ENCODE measurements around the gene CACNB3.

CACNB3 gene

DNA sequence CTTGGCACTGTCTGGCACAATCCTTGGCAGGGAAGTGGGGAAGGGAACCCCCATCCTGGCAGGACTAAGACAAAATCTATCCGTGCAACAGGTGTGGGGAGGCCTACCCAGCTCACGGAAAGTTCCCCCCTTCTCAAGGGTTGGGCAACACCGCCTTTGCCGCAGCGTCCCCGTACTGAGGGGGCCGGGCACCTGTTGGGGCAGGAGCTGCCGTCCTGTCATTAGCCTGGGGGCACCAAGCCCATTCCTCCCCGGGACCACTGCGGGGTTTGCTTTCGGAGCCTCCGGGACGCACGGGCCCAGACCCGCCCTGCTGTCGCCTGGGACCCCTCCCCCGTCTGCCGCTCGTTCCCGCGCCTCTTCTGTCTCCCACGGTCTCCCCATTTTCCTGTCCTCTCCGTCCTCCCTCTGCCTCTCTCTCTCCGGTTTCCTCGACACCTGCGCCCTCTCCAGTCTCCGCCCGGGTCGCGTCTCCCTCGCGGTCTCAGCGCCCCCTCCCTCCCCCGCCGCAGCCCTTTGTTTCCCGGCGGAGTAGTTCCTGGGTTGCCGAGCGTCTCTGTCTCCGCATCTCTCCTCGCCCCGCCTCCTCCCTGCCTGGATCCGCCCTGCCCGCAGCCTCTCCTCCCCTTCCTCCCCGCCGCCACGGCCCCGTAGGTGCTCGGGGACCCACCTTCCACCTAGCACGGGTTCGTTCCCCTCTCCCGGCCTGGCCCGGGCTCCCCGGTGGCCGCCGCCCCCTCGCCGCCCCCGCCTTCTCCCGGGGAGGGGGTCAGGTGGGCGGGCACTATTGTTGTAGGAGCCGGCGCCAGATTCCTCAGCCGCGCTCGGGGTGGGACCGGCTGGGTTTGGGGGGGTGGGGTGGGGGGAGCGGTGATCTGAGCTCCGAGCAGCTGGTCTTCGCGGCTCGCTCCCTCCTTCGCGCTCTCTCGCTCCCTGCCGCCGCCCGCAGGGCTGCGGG is at the start of gene CACNB3:
TSS of gene CACNB3 (plus strand) at position 624 of the 958 bp plus-strand sequence. CDS start 434 bp downstream, outside the sequence.
- peak; percentile 84 for DNase-seq (ENCODE audit: low spot score)

- DNase-seq (ENCODE audit: low spot score), result no peak
These were observed 49.6 kb upstream of the CACNB3 start for GRCh38 chr12:48768736-48769135.

DNA sequence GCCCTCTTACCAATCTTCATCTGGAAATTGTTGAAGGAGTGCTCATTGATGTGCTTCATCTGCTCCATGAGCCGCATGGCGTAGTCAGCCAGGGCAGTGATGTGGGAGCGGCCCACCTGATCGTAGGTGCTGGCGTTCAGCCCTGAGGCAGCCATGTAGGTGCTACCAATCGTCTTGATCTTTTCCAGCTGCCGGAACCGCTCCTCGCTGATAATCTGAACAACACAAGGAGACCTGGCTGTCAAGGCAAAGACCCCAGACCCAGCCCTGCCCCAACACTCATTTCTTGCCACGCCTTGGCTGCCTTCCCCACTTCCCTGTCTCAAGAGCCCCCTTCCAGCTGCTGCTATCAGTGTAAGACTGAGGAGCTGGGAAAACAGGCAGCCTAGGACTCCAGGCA is 47.5 kb upstream of the CACNB3 start:
- DNase-seq (ENCODE audit: low spot score), result no peak

GRCh38 chr12:48771588-48772112 is 46.6 kb upstream of the CACNB3 start:
- DNase-seq (ENCODE audit: low spot score), result no peak

DNA sequence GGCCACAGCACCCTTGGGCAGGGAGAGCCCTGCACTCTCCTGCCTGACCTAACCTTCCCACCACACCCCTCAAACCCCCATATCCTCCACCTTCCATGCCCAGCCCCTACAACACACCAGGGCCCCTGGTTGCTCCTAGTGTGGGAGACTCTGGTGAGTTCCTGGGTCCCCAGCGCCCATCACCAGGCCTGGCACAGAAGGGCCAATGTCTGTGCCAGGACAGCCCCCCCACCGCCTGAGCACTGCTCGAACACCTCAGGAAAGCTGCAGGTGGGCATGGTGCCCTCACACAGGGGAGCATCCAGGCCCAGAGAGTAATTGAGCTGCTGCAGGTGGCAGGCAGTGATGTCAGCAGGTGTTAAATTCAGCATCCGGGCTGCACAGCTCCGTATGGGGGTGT is 44.6 kb upstream of the CACNB3 start:
- no peak for DNase-seq (ENCODE audit: low spot score)

- no peak for DNase-seq (ENCODE audit: low spot score)
These were observed 43.8 kb upstream of the CACNB3 start for GRCh38 chr12:48774516-48774915.

DNA sequence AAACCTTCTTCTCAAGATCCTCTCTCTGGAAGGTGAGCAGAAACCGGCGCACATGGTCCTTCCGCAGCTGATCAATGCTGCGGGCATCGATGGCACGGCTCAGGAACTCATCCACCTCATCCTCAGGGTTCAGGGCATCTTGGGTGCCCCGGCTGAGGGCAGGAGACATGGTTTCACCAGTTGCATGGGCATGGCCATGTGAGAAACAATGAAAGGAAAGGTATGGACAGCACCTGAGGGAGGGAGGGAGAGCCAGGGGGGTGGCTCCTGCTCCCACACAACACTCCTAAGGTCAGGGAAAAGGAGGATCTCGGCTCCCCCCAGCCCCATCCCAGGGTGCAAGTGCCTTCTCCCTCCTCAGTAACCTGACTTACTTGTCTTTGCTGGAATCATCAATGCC is 43.0 kb upstream of the CACNB3 start:
- no peak for DNase-seq (ENCODE audit: low spot score)

DNA sequence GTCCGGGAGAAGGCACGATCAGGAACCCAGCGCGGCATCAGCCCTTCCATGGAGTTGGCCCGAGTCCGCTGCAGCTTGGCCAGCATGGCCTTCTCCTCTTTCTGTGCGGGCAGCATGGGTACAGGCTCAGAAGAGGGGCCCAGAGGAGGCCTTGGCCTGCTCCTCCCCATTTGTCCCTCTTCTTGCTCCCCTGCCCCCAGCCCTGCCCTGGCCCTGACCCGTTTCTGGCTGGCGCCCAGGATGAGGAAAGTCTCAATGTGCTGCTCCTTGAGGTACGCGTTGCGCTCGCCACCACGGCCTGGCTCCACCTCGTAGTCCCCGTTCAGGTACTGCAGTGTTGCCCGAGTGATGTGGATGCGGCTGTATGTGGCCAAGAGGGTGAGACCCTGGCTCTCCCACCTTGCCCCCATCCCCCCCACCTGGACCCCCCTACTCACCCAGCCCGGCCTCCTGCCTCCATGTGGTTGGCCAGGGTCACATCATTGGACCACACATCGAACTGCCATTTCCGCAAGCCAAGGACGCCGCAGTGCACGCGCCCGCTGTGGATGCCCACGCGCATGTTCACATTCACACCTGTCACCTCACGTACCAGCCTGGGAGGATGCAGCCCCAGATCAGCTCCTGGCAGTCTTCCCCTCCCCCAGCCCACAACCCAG is 42.2 kb upstream of the CACNB3 start:
- DNase-seq (ENCODE audit: low spot score), result no peak

DNA sequence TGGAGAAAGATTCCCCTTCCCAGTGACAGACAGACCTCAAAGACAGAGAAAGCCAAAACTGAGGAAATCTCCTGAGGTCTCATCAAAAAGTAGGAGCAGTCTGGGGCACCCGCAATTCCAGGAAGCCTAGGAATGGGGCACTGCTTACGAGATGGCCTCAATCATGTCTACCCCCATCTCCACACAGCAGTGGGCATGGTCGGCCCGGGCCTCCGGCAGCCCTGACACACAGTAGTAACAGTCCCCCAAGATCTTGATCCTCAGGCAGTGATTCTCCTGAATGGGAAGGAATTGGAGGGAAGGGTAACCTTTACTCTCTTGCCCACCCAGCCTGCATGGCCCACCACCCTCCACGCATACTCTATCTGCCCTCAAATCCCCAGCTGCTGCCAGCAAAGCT is 41.3 kb upstream of the CACNB3 start:
- DNase-seq (ENCODE audit: low spot score), result no peak

GRCh38 chr12:48777501-48778400 is 40.5 kb upstream of the CACNB3 start:
- DNase-seq (ENCODE audit: low spot score), result no peak

GRCh38 chr12:48779869-48780268 is 38.4 kb upstream of the CACNB3 start:
- no peak for DNase-seq (ENCODE audit: low spot score)

DNA sequence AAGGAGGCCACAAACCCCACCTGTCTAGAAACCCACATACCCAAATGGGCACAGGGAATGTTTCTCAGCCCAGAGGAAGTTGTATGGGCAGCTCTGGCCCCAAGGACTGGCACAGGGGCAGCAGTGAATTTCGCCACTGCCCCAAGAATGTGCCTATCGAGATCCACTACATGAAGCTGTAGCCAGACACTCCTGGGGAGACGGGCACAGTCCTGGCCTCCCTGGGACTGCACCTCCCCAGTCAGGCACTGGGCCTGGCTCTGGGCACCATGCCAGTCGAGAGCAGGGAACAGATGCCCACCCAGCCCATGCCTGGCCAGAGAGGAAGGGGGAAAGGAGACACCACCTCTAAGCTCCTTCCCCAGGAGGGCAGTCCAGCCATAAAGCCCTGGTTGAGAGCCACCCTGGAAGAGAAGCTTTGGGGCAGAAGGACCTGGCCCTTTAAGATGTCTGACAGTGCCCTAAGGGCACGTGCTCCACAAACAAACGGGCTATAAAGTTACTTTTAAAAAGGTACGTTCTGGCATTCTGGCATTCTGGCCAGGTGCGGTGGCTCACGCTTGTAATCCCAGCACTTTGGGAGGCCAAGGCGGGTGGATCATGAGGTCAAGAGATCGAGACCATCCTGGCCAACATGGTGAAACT is 37.8 kb upstream of the CACNB3 start:
- DNase-seq (ENCODE audit: low spot score), result no peak

DNA sequence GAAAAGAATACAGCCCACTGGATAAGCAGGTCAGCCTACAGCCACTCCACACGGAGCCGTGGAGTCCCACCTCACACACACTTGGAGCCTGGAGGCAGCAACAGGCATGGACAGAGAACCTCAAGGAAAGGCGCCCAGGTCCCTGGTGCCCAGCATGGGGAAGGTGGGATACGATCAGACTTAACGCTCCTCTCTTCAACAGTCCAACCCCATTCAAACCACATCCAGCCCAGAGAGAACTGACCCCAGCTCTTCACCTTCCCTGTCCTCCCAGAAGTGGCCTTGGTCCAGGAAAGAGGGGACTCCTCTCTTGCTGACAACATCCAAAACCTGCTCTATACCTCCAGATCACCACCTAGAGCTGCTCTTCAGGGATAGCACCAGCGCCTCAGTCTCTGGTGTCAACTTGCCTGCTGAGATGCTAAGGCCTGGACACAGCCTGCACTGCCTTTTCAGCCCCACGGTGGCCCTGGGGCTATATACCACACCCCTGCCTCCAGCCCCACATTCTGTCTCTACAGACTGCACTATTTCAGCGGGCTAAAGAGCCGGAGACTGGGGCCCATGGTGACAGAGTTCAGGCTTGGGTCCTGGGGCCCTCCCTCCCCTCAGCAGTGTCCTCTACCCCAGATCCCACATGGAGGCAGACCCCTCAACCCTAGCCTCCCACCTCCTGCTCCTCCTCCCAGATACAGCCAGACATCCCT is 36.4 kb upstream of the CACNB3 start:
- DNase-seq (ENCODE audit: low spot score), result no peak

DNA sequence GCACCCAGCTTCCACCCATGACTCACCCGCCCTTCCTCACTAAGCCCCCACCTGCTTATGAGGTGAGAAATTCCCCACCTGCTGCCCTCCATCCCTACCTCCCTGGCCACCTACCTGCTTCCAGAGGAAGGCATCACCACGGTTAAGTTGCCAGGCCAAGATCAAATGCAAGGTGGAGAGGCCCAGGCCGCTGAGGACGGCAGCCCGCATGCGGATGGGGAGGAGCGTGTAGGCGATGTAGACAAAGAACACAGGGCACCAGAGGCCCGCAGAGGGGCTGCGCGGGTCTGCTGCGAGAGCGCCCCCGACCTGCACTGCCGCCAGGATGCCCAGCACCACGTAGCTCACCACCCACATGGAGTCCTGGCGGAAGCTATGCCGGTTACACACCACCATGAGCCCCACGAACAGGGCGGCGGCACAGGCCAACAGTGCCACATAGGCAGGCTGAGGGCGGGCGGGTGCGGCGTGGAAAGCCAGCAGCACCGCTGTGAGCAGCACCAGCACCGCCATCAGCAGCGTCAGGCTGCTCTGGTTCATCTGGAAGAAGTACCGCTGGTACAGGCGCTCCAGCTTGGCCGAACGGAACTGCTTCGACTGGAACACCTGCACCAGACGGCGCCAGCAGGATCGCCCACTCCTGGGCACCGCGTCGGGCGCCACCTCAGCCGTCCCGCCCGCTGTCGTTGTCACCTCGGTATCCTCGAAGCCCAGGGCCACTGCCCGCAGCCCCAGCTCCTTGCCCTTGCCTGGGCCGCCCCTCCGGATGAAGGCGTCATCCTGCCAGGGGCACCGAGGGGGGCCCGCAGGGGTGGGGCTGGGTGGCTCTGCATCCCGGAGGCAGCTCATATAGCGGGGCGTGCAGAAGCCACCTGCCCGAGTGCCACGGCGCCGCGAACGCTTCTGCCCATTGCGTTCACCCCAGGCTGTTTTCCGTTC is 35.6 kb upstream of the CACNB3 start:
- no peak for DNase-seq (ENCODE audit: low spot score)

DNA sequence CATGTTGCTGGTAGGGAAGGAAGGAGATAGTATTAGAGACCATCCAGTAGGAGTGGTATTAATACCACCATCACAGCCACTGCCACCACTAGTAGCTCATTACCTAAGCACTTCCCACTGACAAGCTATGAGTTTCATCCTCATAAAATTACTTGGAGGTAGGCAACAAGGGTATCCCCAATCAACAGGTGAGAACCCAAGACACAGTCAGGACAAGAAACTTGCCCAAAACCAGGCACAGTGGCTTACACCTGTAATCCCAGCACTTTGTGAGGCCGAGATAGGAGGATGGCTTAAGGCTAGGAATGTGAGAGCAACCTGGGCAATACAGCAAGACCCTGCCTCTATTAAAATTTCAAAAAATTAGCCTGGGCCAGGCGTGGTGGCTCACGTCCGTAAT is 34.9 kb upstream of the CACNB3 start:
- DNase-seq (ENCODE audit: low spot score), result no peak

GRCh38 chr12:48786591-48787544 is 31.4 kb upstream of the CACNB3 start:
- DNase-seq (ENCODE audit: low spot score), result no peak

GRCh38 chr12:48787791-48788523 is 30.3 kb upstream of the CACNB3 start:
- DNase-seq (ENCODE audit: low spot score), result no peak

DNA sequence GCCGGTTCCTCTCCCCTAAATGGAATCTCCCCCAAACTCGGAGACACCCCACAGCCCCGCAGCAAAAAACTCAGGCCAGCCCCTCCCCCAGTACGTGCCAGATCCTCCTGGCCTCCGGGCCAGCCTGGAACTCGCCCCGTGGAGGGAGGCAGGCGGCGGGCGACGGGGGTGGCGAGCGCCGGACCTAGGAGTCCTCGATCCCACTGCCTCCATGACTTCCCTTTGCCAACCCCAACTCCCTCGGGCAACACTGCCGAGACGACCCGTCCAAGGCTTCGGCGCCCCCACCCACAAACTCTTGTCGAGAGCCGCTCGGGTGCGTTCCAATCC is 29.8 kb upstream of the CACNB3 start:
- DNase-seq (ENCODE audit: low spot score), result no peak
